Psoas muscle (tissue), 8 donors: ENCODE measurements around the gene DLK1. TPM values are rescaled to one million over a fixed set of nuclear protein-coding genes. Genes with fewer than 3 reads are reported as not detected.

ENCODE experiments used
- ATAC-seq, 4 donors: fragments of 200-7000 bp; cut with Tn5 transposase; one replicate each; pipeline ENCODE4 v1.9.1; 2020; ENCODE audit warnings: moderate library complexity in 3 of 4, mild to moderate bottlenecking in 2 of 4
- DNase-seq, 2 donors: peaks; one replicate each; pipeline ENCODE4 v3.0.0-alpha.2; 2020
- H3K27ac ChIP-seq: fragments of 200-600 bp; one replicate; pipeline ENCODE4 v1.8.0; 2022
- H3K27me3 ChIP-seq, 3 donors: fragments of 200-600 bp in 1 of 3; one replicate each; pipeline versions ENCODE4 v1.6.1 to v1.8.0; 2013 to 2022; ENCODE audit warnings: low read length in 2 of 3, mild to moderate bottlenecking in 2 of 3, moderate library complexity in 1 of 3; ENCODE audit not compliant: insufficient read depth in 3 of 3
- H3K36me3 ChIP-seq, 2 donors: fragments of 200-600 bp in 1 of 2; one replicate each; pipeline versions ENCODE4 v1.6.1 to v1.8.0; 2013 to 2022; ENCODE audit warnings: low read depth in 1 of 2, mild to moderate bottlenecking in 1 of 2, moderate library complexity in 1 of 2; ENCODE audit not compliant: insufficient read depth in 1 of 2
- H3K4me1 ChIP-seq: fragments of 200-600 bp; one replicate; pipeline ENCODE4 v1.8.0; 2022
- H3K4me3 ChIP-seq: fragments of 200-600 bp; one replicate; pipeline ENCODE4 v1.8.0; 2022; ENCODE audit warnings: mild to moderate bottlenecking
- H3K9me3 ChIP-seq: fragments of 200-600 bp; one replicate; pipeline ENCODE4 v1.8.0; 2022
- WGBS, 3 donors: extraction: QIAGEN DNeasy Blood & Tissue Kit; methylation state at CpG; one replicate each; pipeline versions ENCODE4 v1.1.6 to v1.1.7; 2013; 5-methylcytosine and 5-hydroxymethylcytosine counted together
- intact Hi-C, 2 donors: fragments of 100-400 bp; cut with DNase I; formaldehyde crosslinking; loops; one replicate each; pipeline versions ENCODE4 v1.11.0 to v1.14.2; 2022
- polyA plus RNA-seq, 3 donors: library from polyadenylated mRNA; stranded (reverse); fragments of 200-250 nt; gene quantifications; one replicate each; pipeline ENCODE4 v1.2.3, GENCODE V29; 2013
- total RNA-seq, 4 donors: library from RNA; stranded (reverse); fragmentation: NEBNext Ultra II Directional in 2 of 4; extraction: Animal tissue kit (Norgen Biotek cat#: 25700) in 2 of 4; gene quantifications; one replicate each; pipeline versions ENCODE4 v1.2.1 to v1.2.4, GENCODE V29; 2021 to 2023
- TF ChIP-seq, protein P1 (sequence below): fragments of 200-600 bp; IDR thresholded peaks from one replicate; pipeline ENCODE4 v1.8.0; 2022; ENCODE audit warnings: antibody characterized with exemption
- donor health status: healthy with polysubstance abuse.
- donor health status: DM: no; HTN: no; CAD: no; lungs with moderate emphysema.
- donor health status: Bipolar disorder and iron deficiency.
- donor health status: healthy.
- donor health status: DM: yes; HTN: yes; CAD: no.
- donor health status: DM: no; HTN: no; CAD: no.
- donor health status: DM: no; HTN: no; CAD: no.
- donor health status: DM: yes; HTN: yes; CAD: no.

Gene DLK1
- total and polyA plus RNA-seq, 7 donors = 2.6 to 39.9 (median 12.1) TPM

DNA sequence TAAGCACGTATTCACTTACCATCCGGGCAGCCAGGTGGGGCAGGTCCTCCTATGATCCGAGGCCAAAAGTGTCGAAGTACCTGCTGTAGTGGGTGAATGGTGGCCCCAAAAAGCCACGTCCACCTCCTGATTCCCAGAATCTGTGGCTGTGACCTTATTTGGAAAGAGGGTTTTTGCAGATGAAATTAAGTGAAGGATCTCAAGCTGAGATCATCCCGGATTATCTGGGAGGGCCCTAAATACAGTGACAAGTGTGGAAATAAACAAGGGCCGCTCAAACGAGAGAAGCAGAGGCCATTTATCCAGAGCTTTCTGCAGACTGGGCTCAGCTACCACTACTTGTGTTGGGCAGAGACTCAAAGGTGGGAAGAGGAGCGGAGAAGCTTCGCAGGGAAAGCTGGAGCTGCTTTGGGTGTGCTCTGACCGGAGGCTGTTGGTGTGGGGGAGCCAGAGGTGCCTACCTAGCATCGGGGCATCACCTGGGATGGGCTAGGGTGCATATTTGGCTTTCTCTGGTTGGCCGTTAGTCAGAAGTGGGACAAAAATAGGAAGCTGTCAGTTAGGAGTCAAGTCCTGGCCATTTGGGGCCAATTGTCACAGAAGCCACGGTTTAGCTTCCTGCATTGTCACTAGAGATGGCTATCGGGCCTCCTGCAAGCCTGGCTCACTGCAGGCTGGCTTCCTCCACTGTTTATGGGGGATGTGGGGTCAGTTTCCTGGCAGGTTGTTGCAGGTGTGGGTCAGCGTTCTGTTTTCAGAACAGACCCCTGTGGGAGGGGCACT, 27.8 kb upstream of the DLK1 start:
- ATAC-seq (no peak), DNase-seq (no peak)
- Histone ChIP-seq H3K27me3 (peaks cover 0 to 23% (median 2%) of the 10 kb centered on the region in 3 donors), H3K27ac (no peak overlapping the region), H3K36me3 (no peaks in the 10 kb centered on the region), H3K9me3 (no peaks in the 10 kb centered on the region), H3K4me1 (no peaks in the 10 kb centered on the region), H3K4me3 (no peak overlapping the region)
- 78 to 81% (median 81%) methylated on average over 16 of the region's 16 CpGs for WGBS, 3 donors
- TF ChIP-seq, protein P1, sequence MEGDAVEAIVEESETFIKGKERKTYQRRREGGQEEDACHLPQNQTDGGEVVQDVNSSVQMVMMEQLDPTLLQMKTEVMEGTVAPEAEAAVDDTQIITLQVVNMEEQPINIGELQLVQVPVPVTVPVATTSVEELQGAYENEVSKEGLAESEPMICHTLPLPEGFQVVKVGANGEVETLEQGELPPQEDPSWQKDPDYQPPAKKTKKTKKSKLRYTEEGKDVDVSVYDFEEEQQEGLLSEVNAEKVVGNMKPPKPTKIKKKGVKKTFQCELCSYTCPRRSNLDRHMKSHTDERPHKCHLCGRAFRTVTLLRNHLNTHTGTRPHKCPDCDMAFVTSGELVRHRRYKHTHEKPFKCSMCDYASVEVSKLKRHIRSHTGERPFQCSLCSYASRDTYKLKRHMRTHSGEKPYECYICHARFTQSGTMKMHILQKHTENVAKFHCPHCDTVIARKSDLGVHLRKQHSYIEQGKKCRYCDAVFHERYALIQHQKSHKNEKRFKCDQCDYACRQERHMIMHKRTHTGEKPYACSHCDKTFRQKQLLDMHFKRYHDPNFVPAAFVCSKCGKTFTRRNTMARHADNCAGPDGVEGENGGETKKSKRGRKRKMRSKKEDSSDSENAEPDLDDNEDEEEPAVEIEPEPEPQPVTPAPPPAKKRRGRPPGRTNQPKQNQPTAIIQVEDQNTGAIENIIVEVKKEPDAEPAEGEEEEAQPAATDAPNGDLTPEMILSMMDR = no peak
- intact Hi-C loops = no loop called here

DNA sequence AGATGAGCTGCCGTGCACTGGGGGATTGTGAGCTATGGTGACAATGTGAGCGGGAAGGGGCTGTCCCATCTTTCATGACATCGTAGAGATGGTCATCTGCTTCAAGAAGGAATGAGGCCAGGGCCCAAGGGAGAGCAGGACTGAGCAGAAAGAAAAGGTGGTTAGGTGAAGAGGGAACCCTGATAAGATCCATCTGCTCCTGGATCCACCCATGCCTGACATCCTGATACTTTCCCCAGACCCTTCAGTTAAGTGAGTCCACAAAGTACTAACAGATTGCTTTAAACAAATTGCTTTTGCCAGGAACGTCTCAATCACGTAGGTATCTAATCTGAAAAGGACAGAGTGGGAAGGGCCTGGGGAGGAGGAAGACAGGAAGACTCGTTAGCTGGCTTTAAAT, 25.4 kb upstream of the DLK1 start:
- TF ChIP-seq, protein P1 = no peak
- DNase-seq (no peak), ATAC-seq (no peak)
- no peak overlapping the region for H3K4me3 ChIP-seq
- WGBS, 3 donors = 81 to 87% (median 84%) methylated on average over 6 of the region's 6 CpGs
- H3K36me3 ChIP-seq = no peaks in the 10 kb centered on the region
- H3K9me3 ChIP-seq = no peaks in the 10 kb centered on the region
- H3K27me3 ChIP-seq = peaks cover 0 to 19% (median 2%) of the 10 kb centered on the region in 3 donors
- intact Hi-C loops = no loop called here
- H3K27ac ChIP-seq = no peak overlapping the region
- H3K4me1 ChIP-seq = no peaks in the 10 kb centered on the region

DNA sequence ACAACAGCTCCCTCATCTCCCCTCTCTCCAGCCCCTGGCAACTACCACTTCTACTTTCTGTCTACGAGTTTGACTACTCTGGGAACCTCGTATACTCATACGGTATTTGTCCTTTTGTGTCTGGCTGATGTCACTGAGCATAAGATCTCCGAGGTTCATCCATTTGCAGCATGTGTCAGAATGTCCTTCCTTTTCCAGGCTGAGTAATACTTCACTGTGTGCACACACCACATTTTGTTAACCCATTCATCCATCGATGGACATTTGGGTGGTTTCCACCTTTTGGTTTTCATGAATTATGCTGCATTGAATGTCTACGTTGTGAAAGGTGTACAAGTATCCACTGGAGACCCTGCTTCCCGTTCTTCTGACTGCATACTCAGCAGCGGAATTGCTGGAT, 24.1 kb upstream of the DLK1 start:
- ATAC-seq = no peak
- TF ChIP-seq, protein P1 = no peak
- WGBS, 3 donors = 90 to 94% (median 93%) methylated on average over 8 of the region's 8 CpGs
- no peak for DNase-seq
- Histone ChIP-seq H3K27ac (no peak overlapping the region), H3K4me3 (no peak overlapping the region), H3K27me3 (peaks cover 0 to 21% (median 2%) of the 10 kb centered on the region in 3 donors), H3K9me3 (no peaks in the 10 kb centered on the region), H3K36me3 (no peaks in the 10 kb centered on the region), H3K4me1 (no peaks in the 10 kb centered on the region)
- intact Hi-C loops = no loop called here

DNA sequence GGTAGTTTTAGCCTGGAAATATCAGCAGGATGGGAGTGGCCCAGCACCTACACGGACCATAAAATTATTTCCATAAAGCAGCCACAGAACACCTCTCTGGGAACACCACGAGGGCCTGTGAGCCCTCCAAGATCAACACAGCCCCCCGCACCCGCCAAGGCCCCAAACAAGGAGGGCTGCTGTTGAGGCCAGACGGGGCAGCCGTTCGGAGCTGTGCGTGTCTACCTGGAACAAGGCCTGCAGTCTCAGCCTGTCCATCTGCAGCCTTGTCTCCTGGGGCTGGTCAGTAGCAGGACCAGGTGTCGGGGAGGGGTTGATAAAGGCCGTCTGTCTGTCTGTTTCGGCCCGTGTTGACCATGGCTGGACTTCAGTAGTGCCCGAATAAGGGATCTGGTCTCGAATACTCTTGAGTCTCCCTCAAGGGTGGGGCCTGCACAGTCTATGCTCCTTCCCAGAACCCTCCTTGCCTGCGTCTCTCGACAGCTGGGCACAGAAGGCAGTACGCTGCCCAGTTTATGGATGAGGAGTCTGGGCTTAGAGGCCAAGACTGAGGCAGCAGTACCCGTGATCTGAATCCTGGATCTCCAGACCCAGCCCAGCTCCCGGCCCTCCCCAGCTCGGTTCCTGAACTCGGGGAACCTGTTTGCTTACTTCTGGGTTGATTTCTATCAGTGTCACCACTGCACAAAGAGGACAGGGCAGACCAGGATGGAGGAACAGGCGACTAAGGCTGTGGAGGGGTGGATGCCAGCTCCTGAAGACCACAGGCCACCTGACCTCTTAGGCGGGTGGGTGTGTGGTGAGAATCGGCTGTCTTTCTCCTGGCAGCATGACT, 23.1 kb upstream of the DLK1 start:
- peaks cover 0 to 31% (median 0%) of the 10 kb centered on the region in 3 donors for H3K27me3 ChIP-seq
- TF ChIP-seq, protein P1 = no peak

More for the DNA sequence above, 23.1 kb upstream of the DLK1 start:
- no peak for ATAC-seq
- WGBS, 3 donors = 79 to 87% (median 87%) methylated on average over 24 of the region's 24 CpGs
- intact Hi-C loops = no loop called here
- H3K4me3 ChIP-seq = no peak overlapping the region
- H3K27ac ChIP-seq = no peak overlapping the region
- no peaks in the 10 kb centered on the region for H3K9me3 ChIP-seq
- no peak for DNase-seq
- H3K36me3 ChIP-seq = no peaks in the 10 kb centered on the region
- no peaks in the 10 kb centered on the region for H3K4me1 ChIP-seq
